HG03066 (cell line): Measurements from ENCODE around the gene EIF4E2.

Experiments used
- ATAC-seq: cut with Tn5 transposase; IDR thresholded peaks from one replicate; pipeline ENCODE4 v1.9.1; 2021; ENCODE audit warnings: low read depth; ENCODE audit not compliant: unreplicated experiment

The EIF4E2 gene

GRCh38 chr2:232588680-232589585 lies 38.4 kb downstream of the EIF4E2 start:
- ATAC-seq, result no peak

- ATAC-seq, result no peak
These were observed 42.4 kb downstream of the EIF4E2 start for GRCh38 chr2:232592772-232593395.

- no peak for ATAC-seq
These were observed 43.5 kb downstream of the EIF4E2 start for GRCh38 chr2:232593982-232594381.

GRCh38 chr2:232597362-232598079 lies 47.0 kb downstream of the EIF4E2 start:
- no peak for ATAC-seq

- ATAC-seq, result no peak
These were observed 47.8 kb downstream of the EIF4E2 start for GRCh38 chr2:232598293-232598692.

GRCh38 chr2:232600053-232600773 lies 49.7 kb downstream of the EIF4E2 start:
- ATAC-seq, result no peak

GRCh38 chr2:232603283-232603682 lies 52.8 kb downstream of the EIF4E2 start:
- ATAC-seq, result no peak

- no peak for ATAC-seq
These were observed 54.0 kb downstream of the EIF4E2 start for GRCh38 chr2:232604535-232604934.

- ATAC-seq, result no peak
These were observed 56.5 kb downstream of the EIF4E2 start for GRCh38 chr2:232607011-232607410.

- ATAC-seq, result no peak
These were observed 59.1 kb downstream of the EIF4E2 start for GRCh38 chr2:232609607-232610006.

GRCh38 chr2:232610081-232610480 lies 59.6 kb downstream of the EIF4E2 start:
- no peak for ATAC-seq

GRCh38 chr2:232611061-232611460 lies 60.6 kb downstream of the EIF4E2 start:
- no peak for ATAC-seq

- ATAC-seq, result no peak
These were observed 61.2 kb downstream of the EIF4E2 start for GRCh38 chr2:232611559-232612218.

- no peak for ATAC-seq
These were observed 63.1 kb downstream of the EIF4E2 start for GRCh38 chr2:232613538-232614134.

GRCh38 chr2:232615339-232615738 lies 64.8 kb downstream of the EIF4E2 start:
- ATAC-seq, result no peak
